ENCODE results near the gene DYNC2H1. TPM values are rescaled to one million over a fixed set of nuclear protein-coding genes. Genes with fewer than 3 reads are reported as not detected.

The DYNC2H1 gene
- total and polyA plus RNA-seq, 3 donors from 2014 or later, result 28.7 to 43.1 (median 31.5) TPM

- DNase-seq, result no peak
- Histone ChIP-seq H3K27me3 (no peaks in the 10 kb centered on the region), H3K9me3 (no peaks in the 10 kb centered on the region), H3K27ac (no peak overlapping the region), H3K4me1 (no peaks in the 10 kb centered on the region), H3K36me3 (ENCODE audit: low read depth, missing control alignments) (no peaks in the 10 kb centered on the region), H3K4me3 (no peak overlapping the region)
- intact Hi-C loops (cut with DNase I; ENCODE audit: low total_unique reads), result no loop called here
- TF ChIP-seq POLR2A (IDR thresholded peaks at IDR 0.05), result no peak
- TF ChIP-seq CTCF (IDR thresholded peaks at IDR 0.05), result no peak
- 36 to 42% methylated on average over 4 of the region's 4 CpGs for WGBS, 2 donors
Measured at GRCh38 chr11:103344886-103345285, 235.7 kb downstream of the DYNC2H1 start.

DNA sequence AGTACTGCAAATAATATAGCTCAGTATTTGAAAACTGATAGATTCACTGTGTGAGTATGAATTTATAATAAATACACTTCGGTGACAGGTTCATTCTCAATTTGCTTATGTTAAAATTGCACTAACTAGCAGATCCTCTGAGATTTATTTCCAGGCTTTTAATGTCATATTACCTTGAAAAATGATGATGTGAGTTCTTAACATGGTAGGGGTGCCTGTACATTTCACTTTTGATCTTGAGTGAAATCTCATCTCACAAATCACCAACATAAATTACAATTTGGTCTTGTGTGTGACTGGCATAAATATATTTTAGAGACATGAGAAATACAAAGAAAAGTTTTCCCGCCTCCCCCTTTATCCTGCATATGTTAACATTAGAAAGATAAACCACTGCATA, 240.4 kb downstream of the DYNC2H1 start:
- TF ChIP-seq POLR2A (IDR thresholded peaks at IDR 0.05), result no peak
- no peak for TF ChIP-seq CTCF (IDR thresholded peaks at IDR 0.05)
- Histone ChIP-seq H3K36me3 (ENCODE audit: low read depth, missing control alignments) (no peaks in the 10 kb centered on the region), H3K4me1 (no peaks in the 10 kb centered on the region), H3K27ac (no peak overlapping the region), H3K9me3 (no peaks in the 10 kb centered on the region), H3K4me3 (no peak overlapping the region), H3K27me3 (no peaks in the 10 kb centered on the region)
- no peak for DNase-seq
- WGBS, 2 donors, result 94 to 96% methylated on average over 2 of the region's 2 CpGs
- intact Hi-C loops (cut with DNase I; ENCODE audit: low total_unique reads), result no loop called here

GRCh38 chr11:103354656-103355055, 245.4 kb downstream of the DYNC2H1 start:
- no peak for DNase-seq
- Histone ChIP-seq H3K9me3 (no peaks in the 10 kb centered on the region), H3K4me1 (no peaks in the 10 kb centered on the region), H3K4me3 (no peak overlapping the region), H3K36me3 (ENCODE audit: low read depth, missing control alignments) (no peaks in the 10 kb centered on the region), H3K27me3 (no peaks in the 10 kb centered on the region), H3K27ac (no peak overlapping the region)
- intact Hi-C loops (cut with DNase I; ENCODE audit: low total_unique reads), result no loop called here
- no peak for TF ChIP-seq POLR2A (IDR thresholded peaks at IDR 0.05)
- no peak for TF ChIP-seq CTCF (IDR thresholded peaks at IDR 0.05)

DNA sequence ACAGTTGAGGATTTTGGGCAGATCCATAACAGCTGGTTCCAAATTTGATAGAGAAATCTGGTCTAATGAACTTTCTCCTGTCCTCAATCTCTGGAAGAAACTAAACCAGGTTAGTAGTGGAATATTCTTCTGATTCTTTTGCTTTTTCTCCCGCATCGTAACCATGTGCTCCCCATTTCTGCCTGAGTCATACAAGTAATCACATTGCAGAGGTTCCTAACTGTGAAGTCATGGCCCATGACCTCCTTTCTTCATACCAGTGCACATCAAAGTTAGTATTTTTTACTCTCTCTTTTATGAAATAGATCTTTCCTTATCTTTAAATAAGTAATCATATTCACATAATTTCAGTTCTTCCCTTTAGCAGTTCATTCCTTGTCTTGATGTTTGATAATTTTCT, 249.0 kb downstream of the DYNC2H1 start:
- H3K4me3 ChIP-seq, result no peak overlapping the region
- no peaks in the 10 kb centered on the region for H3K4me1 ChIP-seq
- no peaks in the 10 kb centered on the region for H3K27me3 ChIP-seq
- no peaks in the 10 kb centered on the region for H3K36me3 ChIP-seq (ENCODE audit: low read depth, missing control alignments)
- DNase-seq, result no peak
- intact Hi-C loops (cut with DNase I; ENCODE audit: low total_unique reads), result no loop called here
- no peaks in the 10 kb centered on the region for H3K9me3 ChIP-seq
- no peak for TF ChIP-seq POLR2A (IDR thresholded peaks at IDR 0.05)
- no peak for TF ChIP-seq CTCF (IDR thresholded peaks at IDR 0.05)
- WGBS, 2 donors, result 94 to 100% methylated on average over 2 of the region's 2 CpGs
- H3K27ac ChIP-seq, result no peak overlapping the region

GRCh38 chr11:103359216-103359615, 250.0 kb downstream of the DYNC2H1 start:
- Histone ChIP-seq H3K36me3 (ENCODE audit: low read depth, missing control alignments) (no peaks in the 10 kb centered on the region), H3K27ac (no peak overlapping the region), H3K27me3 (no peaks in the 10 kb centered on the region), H3K4me3 (no peak overlapping the region), H3K9me3 (no peaks in the 10 kb centered on the region), H3K4me1 (no peaks in the 10 kb centered on the region)
- WGBS, 2 donors, result 91 to 94% methylated on average over 4 of the region's 4 CpGs
- TF ChIP-seq CTCF (IDR thresholded peaks at IDR 0.05) (no peak), POLR2A (IDR thresholded peaks at IDR 0.05) (no peak)
- DNase-seq, result no peak
- intact Hi-C loops (cut with DNase I; ENCODE audit: low total_unique reads), result no loop called here
